Midbrain (tissue), 1 donor: ENCODE data around the gene CXorf65.

Source experiments
- DNase-seq: peaks from one replicate; lab custom pipeline; 2025; lab: John Stamatoyannopoulos, UW

Gene CXorf65

GRCh38 chrX:71106427-71106826, at the start of gene CXorf65:
CXorf65 (minus strand) TSS chrX:71106740; CDS start chrX:71106556, 184 bp downstream.
- no peak for DNase-seq

GRCh38 chrX:71154641-71155040, 48.1 kb upstream of the CXorf65 start:
- DNase-seq = no peak

GRCh38 chrX:71154196-71154595, 47.7 kb upstream of the CXorf65 start:
- DNase-seq = no peak

GRCh38 chrX:71151366-71151765, 44.8 kb upstream of the CXorf65 start:
- DNase-seq = no peak

GRCh38 chrX:71148278-71148663, 41.7 kb upstream of the CXorf65 start:
- no peak for DNase-seq

- DNase-seq = no peak
Observed at GRCh38 chrX:71147496-71148277, 41.1 kb upstream of the CXorf65 start.

- DNase-seq = peak; percentile 56
Observed at GRCh38 chrX:71144651-71145050, 38.1 kb upstream of the CXorf65 start, which contains the start of gene NLGN3. NLGN3 (plus strand) TSS chrX:71144841; CDS start chrX:71147750, 2,909 bp downstream.

- peak; percentile 33 for DNase-seq
Observed at GRCh38 chrX:71143508-71143907, 37.0 kb upstream of the CXorf65 start.

GRCh38 chrX:71140440-71140839, 33.9 kb upstream of the CXorf65 start:
- DNase-seq = no peak

- DNase-seq = no peak
Observed at GRCh38 chrX:71131510-71131909, 25.0 kb upstream of the CXorf65 start.

GRCh38 chrX:71128915-71129765, 22.6 kb upstream of the CXorf65 start:
- peak; percentile 70 for DNase-seq

GRCh38 chrX:71128166-71128833, 21.8 kb upstream of the CXorf65 start:
- no peak for DNase-seq

GRCh38 chrX:71118985-71119535, 12.5 kb upstream of the CXorf65 start:
- DNase-seq = no peak

GRCh38 chrX:71118032-71118984, 11.8 kb upstream of the CXorf65 start, which contains the start of gene MED12:
MED12 (plus strand) TSS chrX:71118596; CDS start chrX:71118755, 159 bp downstream.
- DNase-seq = peak; percentile 86

GRCh38 chrX:71117358-71117757, 10.8 kb upstream of the CXorf65 start:
- no peak for DNase-seq

- DNase-seq = no peak
Observed at GRCh38 chrX:71111921-71112431, 5.4 kb upstream of the CXorf65 start.

GRCh38 chrX:71111141-71111843, 4.8 kb upstream of the CXorf65 start, which contains the start of gene IL2RG:
IL2RG (minus strand) TSS chrX:71111577; CDS start chrX:71111539, 38 bp downstream.
- DNase-seq = no peak

GRCh38 chrX:71109051-71109450, 2.5 kb upstream of the CXorf65 start:
- no peak for DNase-seq

- DNase-seq = no peak
Observed at GRCh38 chrX:71107762-71108360, 1.3 kb upstream of the CXorf65 start.
